GM19467 (cell line): ENCODE data around the gene GABRB2.

Experiments
- ATAC-seq: cut with Tn5 transposase; IDR thresholded peaks from one replicate; pipeline ENCODE4 v1.9.1; 2021; ENCODE audit warnings: mild to moderate bottlenecking, moderate library complexity; ENCODE audit not compliant: unreplicated experiment

The GABRB2 gene

DNA sequence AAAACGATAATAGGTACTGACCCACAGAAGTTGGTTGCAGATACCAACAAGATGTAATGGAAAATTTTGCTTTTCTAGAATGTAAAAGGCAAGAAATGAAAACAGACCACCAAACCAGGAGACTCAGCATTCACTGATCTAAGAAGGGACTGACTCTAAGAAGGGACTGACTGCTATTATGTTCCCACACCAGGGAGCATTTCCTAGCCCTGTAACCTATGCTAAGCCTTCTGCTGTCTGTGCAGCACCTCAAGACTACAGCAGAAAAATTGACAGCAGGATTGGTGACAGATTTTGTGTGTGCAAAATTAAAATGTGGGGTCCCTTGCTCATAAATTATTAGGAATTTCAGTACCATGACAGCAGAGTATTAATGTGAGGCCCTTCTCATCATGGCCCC is 154.8 kb downstream of the GABRB2 start:
- ATAC-seq, result no peak

DNA sequence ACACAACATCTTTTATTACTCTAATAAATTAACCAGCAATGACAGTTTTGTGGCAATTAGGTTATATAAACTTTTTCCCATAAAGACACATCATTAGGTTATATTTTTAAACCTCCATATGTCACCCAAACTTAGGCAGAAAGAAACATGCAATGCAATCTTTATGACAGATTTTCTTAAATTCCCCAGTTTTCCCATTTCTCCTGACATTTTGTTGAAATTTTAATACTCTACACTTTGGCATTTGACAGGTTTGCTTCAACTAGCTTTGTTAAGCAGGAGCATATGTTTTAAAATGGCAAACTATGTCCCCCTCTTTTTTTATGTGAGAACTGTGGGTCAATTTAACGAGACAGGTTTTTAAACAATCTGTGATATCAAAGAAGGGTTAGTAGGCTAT is 155.5 kb downstream of the GABRB2 start:
- no peak for ATAC-seq

GRCh38 chr5:161387121-161387520 is 159.4 kb downstream of the GABRB2 start:
- ATAC-seq, result no peak

DNA sequence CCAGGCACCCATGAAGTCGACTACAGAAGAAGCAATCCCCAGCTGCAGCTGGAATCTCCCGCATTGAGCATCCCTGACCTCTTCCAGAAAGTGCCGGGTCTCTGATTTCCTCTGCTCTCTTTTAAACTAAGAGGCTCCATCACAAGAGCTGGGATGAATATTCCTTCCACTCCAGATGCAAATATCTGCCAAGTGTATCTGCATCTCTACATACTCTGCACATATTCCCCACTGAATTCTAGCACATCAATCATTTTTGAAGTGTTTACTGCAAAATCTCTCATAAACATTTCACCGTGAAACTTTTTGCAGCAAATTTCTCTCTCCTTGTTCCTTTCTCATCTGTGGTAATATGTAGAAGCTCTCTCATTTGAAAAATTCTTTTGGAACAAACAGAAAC is 161.5 kb downstream of the GABRB2 start:
- no peak for ATAC-seq

DNA sequence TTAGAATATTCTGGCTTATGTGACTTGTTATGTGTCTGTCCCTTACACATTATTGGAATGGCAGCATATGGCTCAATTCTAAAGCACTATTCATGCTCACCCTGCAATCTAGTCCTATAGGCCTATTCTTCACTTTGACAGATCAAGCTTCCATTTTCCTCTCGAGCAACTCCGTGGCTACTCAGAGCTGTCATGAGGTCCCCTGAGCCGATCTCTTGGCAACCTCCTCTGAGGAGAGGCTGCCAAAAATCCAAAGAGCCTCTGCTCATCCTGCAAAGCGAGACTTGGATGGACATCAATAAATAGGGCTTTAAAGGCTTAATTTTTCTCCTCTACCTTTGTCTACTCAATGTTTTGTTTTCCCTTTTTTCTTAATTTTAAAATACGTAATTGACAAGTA is 163.8 kb downstream of the GABRB2 start:
- no peak for ATAC-seq

GRCh38 chr5:161380486-161380885 is 166.0 kb downstream of the GABRB2 start:
- ATAC-seq, result no peak

DNA sequence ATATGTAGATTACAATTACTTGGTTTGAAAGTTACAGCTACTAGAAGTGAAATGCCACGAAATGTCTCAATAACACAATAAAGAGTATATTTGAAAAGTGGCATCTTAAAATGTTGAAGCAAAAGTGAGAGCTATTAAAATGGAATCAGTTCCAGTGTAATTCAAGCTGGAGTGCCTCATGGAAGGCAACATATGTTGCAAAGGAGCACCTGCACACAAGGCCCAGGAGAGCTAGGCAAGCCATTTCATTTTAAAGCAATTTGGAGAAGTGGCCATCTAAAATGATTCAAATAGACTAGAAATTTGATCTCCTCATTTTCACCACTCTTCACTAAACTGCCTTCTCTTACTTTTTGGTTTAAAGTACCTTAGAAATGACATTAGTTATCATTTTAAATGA is 167.8 kb downstream of the GABRB2 start:
- ATAC-seq, result no peak

GRCh38 chr5:161376034-161376433 is 170.5 kb downstream of the GABRB2 start:
- ATAC-seq, result no peak

DNA sequence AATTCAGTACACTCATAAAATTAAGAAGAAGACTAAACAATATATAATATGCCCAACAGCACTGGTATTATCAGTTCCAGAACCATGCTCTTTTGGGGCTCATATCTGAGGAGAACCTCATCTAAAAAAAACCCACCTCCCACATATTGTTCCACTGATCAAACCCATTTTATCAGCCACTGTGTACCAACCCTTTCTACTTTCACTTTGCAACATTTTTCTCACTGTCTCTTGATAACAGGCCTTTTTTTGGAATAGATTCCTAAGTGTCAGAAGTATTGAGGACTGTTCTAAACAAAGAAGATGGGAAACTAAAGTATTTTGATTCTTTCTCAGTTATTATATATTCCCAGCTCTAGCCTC is 173.2 kb downstream of the GABRB2 start:
- ATAC-seq, result no peak

- no peak for ATAC-seq
These were observed 173.7 kb downstream of the GABRB2 start for GRCh38 chr5:161372682-161373344.

DNA sequence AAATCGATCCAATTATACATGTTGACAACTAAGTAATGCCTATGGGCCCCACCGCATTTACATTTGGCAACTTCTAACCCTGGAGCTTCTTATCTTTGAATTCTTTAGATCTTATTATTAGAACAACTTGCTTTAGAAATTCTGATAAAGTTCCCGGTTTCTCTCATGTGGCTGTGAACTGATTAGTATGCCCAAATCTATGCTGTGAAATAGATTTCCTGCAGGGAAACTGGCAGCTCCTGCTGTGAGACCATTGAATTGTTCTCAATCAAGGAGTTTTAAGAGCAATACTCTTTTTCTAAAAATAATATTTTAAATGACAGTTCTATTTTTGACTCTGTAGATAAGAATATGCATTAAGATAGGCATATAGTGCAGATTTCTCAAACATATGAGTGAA is 177.5 kb downstream of the GABRB2 start:
- ATAC-seq, result no peak

GRCh38 chr5:161358446-161358845 is 188.1 kb downstream of the GABRB2 start:
- ATAC-seq, result no peak

DNA sequence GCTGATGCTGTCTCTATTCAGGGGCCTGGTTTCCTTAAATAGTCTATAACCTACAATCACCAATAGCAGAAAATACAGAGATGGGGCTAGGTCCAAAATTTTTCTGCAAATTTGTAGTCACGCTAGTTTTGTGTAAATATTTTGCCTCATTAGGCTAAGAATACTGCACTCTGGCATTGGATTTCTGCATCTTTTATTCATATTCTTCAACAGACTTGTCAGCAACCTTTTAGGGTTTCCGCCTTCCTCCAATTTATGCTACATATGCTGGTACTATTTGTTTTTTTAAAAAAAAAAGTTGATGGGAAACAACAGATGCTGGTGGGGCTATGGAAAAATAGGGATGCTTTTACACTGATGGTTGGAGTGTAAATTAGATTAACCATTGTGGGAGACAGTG is 202.3 kb downstream of the GABRB2 start:
- no peak for ATAC-seq

- no peak for ATAC-seq
These were observed 203.6 kb downstream of the GABRB2 start for GRCh38 chr5:161342886-161343285.

DNA sequence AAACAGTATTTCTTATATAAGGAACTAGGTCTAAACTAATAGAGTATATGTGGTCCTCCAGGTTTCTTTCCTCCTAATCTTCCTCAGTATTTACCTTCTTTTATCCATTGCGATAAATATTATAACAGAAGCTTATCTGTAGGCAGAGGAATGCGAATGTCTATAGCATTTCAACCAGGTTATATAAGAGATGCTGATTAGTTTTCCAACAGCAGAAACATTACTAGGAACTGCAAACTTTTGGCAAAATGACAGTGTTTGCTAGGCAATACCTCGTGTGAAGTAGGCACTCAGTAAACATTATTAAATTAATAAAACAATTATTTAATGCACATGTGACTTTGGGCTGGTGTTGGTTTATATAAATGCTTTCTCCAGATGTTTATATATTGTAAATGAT is 206.5 kb downstream of the GABRB2 start:
- no peak for ATAC-seq

GRCh38 chr5:161333194-161333880 is 213.2 kb downstream of the GABRB2 start:
- ATAC-seq, result no peak

GRCh38 chr5:161332343-161332742 is 214.2 kb downstream of the GABRB2 start:
- ATAC-seq, result no peak

- ATAC-seq, result no peak
These were observed 232.5 kb downstream of the GABRB2 start for GRCh38 chr5:161314033-161314432.

DNA sequence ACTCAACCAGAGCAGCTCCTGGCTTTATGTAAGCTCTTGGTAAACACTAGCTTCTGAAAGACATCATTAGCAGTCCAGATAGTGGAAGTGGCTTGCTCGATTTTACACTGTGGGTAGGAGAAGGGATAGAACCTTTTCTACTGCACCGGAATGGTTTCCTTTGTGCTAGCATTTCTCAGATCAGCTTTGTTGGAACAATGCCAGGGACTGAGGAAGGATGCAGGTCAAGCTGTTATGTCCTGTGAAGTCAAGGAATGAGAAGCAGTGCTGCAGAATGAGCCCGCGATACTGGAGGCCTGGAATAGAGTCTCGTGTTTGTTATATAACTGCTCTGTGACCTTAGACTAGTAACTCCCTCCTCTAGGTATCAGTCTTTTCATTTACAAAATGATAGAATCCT is 233.6 kb downstream of the GABRB2 start:
- no peak for ATAC-seq

- ATAC-seq, result peak; percentile 41
These were observed 234.6 kb downstream of the GABRB2 start for GRCh38 chr5:161311965-161312364.

DNA sequence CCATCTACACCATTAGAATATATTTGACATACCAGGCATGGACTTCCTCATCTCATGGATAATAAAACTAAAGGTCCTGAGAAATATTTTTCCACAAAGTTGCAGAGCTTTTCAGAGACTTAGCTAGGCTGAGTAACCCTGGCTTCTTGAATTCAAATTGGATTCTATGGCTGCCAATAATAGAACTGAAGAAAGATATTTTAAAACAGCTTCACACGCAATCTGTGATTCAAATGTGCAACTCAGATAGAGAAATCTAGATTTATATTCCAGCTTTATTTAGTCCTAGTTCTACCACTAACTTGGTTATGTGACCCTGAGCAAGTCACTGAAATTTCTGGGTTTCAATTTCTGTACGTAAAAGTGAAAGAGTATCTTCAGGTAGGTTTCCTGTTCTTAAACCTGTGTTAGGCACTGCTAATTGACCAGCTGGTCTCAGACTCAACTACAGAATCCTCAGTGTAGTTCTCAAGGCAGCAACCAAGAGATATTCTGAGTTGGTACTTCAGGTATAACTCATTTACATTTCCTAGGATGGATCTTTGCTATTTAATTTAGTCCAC is 235.3 kb downstream of the GABRB2 start:
- ATAC-seq, result peak; percentile 93

DNA sequence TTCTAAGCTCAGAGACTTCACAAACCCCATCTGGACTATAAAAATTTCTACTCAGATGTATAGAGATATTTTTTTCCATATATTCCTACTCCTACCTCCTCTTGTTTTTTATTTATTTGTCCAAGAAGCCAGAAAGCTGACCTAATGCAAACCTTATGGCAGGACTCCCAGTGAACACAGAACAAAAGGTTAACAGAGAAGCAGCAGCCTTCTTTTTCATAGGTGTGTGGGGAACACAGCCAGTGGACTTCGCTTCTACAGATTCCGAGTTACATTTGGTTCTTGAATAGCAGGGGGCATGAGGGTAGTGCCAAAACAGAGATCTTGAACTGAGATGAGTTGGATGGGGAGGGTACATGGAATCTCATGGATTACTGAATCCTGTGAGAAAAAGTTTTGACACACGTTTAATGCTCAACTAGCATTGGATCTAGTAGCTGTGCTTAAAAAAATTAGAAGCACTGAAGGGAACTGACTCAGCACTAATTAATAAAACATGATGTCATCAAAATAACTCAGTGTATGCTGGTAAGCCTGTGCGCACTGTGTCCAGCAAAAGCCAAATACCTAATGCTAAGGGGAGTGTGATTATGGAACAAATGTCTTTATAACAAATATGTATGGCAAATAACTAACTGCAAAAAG is 240.1 kb downstream of the GABRB2 start:
- no peak for ATAC-seq
